Ectodermal cell (in vitro differentiated cells): Measurements from ENCODE around the gene BRF1.

ENCODE experiments used
- H3K27ac ChIP-seq: 2 replicates; pipeline ENCODE4 v1.7.0; 2013; ENCODE audit warnings: mild to moderate bottlenecking, low read depth, low read length; ENCODE audit not compliant: insufficient read depth, poor library complexity, severe bottlenecking
- H3K27me3 ChIP-seq: 2 replicates; pipeline ENCODE4 v1.7.0; 2013; ENCODE audit warnings: mild to moderate bottlenecking, low read length; ENCODE audit not compliant: insufficient read depth, control insufficient read depth, poor library complexity, severe bottlenecking
- H3K36me3 ChIP-seq: one replicate; pipeline ENCODE4 v1.7.0; 2013; ENCODE audit warnings: low read length; ENCODE audit not compliant: control insufficient read depth, insufficient read depth
- H3K4me1 ChIP-seq: one replicate; pipeline ENCODE4 v1.7.0; 2013; ENCODE audit warnings: low read length; ENCODE audit not compliant: control insufficient read depth, insufficient read depth
- H3K4me3 ChIP-seq: 2 replicates; pipeline ENCODE4 v1.7.0; 2013; ENCODE audit warnings: low read depth, low read length, control low read depth; ENCODE audit not compliant: insufficient read depth
- H3K9me3 ChIP-seq: 2 replicates; pipeline ENCODE4 v1.7.0; 2013; ENCODE audit warnings: mild to moderate bottlenecking, low read length, moderate library complexity; ENCODE audit not compliant: control insufficient read depth
- WGBS, 2 experiments: methylation state at CpG; one replicate each; pipeline ENCODE4 v1.1.7; 2013; ENCODE audit warnings: missing lambda C conversion rate in 2 of 2; 5-methylcytosine and 5-hydroxymethylcytosine counted together

BRF1 gene

DNA sequence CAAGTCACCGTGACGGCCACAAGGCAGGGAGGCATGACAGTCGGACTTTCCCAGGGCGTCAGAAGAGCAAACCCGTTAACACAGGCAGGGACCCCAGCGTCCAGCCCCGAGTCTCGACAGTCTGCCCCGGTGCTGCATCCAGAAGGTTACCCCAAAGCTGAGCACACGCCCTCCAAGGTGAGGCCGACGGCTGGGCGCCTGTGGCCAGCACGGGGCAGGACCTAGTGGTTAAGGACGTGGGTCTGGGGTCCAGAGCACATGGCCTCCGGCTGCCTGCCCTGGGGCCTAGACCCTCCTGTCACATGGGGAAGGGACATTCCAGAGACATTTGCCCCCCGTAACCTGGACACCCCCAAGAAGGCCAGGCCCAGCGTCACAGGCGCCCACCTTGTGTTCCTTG is 82.2 kb downstream of the BRF1 start:
- Histone ChIP-seq H3K27me3 (no peaks in the 10 kb centered on the region), H3K9me3 (no peaks in the 10 kb centered on the region), H3K27ac (no peak overlapping the region), H3K4me1 (no peaks in the 10 kb centered on the region), H3K36me3 (peaks cover 5% of the 10 kb centered on the region), H3K4me3 (no peak overlapping the region)
- 95% methylated on average over 19 of the region's 19 CpGs for WGBS, 2 experiments

DNA sequence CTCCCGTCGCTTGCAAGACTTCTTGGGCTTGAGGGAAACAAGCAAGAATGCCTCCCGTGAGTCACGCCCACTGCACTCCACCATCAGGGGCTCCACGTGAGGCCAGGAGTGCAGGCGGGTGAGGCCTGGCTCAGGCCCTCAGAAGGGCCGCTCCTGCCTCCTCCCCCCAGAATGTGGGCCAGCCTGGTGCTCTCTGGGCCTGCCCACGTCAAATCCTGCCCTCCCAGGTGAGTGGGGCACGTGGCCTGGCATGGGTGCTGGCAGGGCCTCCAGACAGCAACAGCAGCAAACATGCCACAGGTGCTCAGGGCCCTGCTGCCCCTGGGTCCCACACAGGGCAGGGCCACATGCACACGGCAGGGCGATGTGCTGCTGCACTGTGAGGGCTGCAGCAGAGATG is 83.0 kb downstream of the BRF1 start:
- no peak overlapping the region for H3K4me3 ChIP-seq
- no peak overlapping the region for H3K27ac ChIP-seq
- H3K9me3 ChIP-seq, result no peaks in the 10 kb centered on the region
- H3K36me3 ChIP-seq, result peaks cover 5% of the 10 kb centered on the region
- H3K27me3 ChIP-seq, result no peaks in the 10 kb centered on the region
- 94 to 95% methylated on average over 11 of the region's 11 CpGs for WGBS, 2 experiments
- H3K4me1 ChIP-seq, result no peaks in the 10 kb centered on the region

DNA sequence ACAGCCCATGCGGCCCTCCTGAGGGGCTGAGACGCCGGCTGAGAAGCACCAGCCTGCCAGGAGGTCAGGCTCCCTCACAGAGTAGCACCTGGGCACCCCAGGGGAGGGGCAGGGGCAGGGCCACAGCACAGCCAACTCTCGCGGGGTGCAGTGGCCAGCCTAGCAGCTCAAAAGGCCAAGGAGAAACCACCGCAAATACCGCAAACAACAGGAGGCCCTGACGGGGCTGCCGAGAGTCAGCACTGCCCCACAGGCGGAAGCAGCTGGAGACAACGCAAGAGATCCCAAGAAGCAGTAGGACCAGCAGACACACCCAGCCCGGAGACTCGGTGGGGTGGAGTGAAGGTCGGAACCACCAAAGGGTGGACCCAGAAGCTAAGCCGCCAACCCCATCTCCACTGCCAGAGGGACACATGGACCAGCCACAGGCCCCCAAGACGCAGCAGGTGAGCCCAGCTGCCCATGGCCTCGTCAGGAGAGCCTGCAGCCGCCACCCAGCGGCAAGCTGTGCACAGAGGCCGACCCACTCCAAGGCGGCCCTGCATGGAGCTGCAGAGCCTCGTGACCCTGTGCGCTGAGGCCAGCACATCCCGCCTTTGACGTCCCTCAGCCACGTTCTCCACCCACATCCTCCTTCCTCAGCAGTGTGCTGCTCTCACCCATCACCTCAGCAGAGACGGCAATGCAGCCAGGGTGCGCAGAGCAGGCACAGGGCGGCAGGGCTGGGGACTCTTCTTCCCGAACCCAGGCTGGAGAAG is 84.1 kb downstream of the BRF1 start:
- no peaks in the 10 kb centered on the region for H3K9me3 ChIP-seq
- H3K27me3 ChIP-seq, result no peaks in the 10 kb centered on the region
- H3K4me3 ChIP-seq, result no peak overlapping the region
- H3K27ac ChIP-seq, result no peak overlapping the region
- peaks cover 5% of the 10 kb centered on the region for H3K36me3 ChIP-seq
- WGBS, 2 experiments, result 93 to 94% methylated on average over 30 of the region's 30 CpGs
- H3K4me1 ChIP-seq, result no peaks in the 10 kb centered on the region

DNA sequence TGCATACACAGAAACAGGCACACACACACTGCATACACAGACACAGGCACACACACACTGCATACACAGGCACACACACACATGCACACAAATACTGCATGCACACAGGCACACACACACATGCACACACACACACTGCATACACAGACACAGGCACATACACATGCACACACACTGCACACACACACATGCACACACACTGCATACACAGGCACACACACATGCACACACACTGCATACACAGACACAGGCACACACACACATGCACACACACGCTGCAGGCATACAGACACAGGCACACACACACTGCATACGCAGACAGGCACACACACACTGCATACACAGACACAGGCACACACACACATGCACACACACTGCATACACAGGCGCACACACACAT is 85.2 kb downstream of the BRF1 start:
- Histone ChIP-seq H3K27me3 (no peaks in the 10 kb centered on the region), H3K36me3 (no peaks in the 10 kb centered on the region), H3K4me1 (no peaks in the 10 kb centered on the region), H3K27ac (no peak overlapping the region), H3K4me3 (no peak overlapping the region), H3K9me3 (no peaks in the 10 kb centered on the region)
- WGBS, 2 experiments, result 89 to 97% methylated on average over 3 of the region's 3 CpGs

DNA sequence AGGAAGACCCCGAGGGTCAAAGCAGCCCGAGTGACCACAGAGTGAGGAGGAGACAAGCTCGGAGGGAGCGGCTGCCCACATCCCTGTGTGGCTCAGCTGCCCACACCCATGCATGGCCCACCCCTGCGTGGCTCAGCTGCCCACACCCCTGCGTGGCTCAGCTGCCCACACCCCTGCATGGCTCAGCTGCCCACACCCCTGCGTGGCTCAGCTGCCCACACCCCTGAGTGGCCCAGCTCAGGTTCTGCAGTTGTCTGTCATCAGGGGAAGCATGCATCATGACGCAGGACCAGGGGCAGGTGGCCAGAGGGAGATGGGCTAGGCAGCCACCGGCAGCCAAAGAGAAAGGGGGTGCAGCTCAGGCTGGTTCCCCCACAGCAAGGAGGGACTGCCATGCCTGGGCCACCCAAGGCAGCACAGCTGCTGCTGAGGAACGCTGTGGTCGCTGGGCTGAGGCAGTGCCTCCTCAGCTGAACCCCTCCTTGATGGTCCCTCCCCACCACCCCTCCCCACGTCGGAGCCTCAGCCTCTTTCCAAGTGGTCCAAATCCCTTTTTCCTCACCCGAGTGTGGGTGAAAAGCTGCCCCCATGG is 86.4 kb downstream of the BRF1 start:
- no peaks in the 10 kb centered on the region for H3K36me3 ChIP-seq
- no peak overlapping the region for H3K27ac ChIP-seq
- H3K4me1 ChIP-seq, result no peaks in the 10 kb centered on the region
- no peaks in the 10 kb centered on the region for H3K27me3 ChIP-seq
- H3K9me3 ChIP-seq, result no peaks in the 10 kb centered on the region
- no peak overlapping the region for H3K4me3 ChIP-seq
- WGBS, 2 experiments, result 94% methylated on average over 14 of the region's 14 CpGs

DNA sequence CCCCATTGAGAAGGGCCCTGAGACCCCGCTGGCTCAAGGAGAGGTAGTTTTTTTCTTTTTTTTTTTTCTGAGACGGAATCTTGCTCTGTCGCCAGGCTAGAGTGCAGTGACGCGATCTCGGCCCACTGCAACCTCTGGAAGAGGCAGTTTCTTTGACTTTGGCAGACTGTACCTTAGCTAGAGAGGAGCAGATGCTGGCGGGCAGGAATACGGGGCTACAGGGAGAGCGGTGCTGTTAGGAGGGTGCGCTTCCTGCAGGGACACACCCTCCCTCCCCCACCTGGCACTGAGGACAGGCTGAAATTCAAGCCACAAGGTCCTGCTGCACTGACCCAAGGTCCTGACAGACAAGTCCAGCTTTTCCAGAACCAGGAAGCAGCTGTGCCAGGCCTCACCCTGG is 87.4 kb downstream of the BRF1 start:
- WGBS, 2 experiments, result 93 to 94% methylated on average over 10 of the region's 10 CpGs
- no peaks in the 10 kb centered on the region for H3K4me1 ChIP-seq
- no peaks in the 10 kb centered on the region for H3K27me3 ChIP-seq
- H3K9me3 ChIP-seq, result no peaks in the 10 kb centered on the region
- no peak overlapping the region for H3K27ac ChIP-seq
- H3K36me3 ChIP-seq, result no peaks in the 10 kb centered on the region
- no peak overlapping the region for H3K4me3 ChIP-seq

DNA sequence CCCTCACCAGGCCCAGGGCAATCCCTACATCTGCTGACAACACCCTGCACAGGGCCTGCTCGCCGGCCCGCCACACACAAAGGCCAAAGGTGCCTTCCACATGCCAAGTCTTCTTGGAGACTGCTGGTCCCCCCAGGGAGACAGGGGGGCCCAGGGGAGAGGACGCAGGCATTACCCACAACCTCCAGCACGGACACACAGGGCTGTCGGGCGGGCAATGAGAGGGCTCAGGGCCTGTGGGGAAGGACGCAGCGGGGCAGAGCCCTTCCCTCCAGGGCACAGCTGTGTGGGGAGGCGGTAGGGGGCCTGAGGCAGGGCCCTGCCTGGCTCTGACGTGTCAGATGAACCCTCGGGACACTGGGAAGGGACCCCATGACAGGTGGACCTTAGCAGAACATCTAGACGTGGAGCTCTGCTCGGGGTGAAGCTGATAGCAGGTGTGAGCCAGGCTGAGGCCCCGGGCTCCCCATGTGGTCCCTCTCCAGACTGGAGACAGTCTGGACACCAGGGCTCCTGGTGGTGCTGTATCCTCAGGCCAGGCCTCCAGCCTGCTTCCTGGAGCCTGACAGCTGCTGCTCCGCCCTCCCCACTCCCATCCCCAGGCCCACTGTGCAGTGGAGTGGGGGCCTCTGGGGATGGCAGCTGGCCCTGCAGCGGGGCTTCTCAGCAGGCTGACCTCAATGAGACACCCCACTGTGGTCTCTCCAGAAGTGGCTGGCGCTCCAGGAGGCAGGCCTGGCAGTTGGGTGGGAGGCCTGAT is 88.1 kb downstream of the BRF1 start:
- H3K27me3 ChIP-seq, result no peaks in the 10 kb centered on the region
- no peaks in the 10 kb centered on the region for H3K9me3 ChIP-seq
- peaks cover 1% of the 10 kb centered on the region for H3K4me1 ChIP-seq
- no peak overlapping the region for H3K27ac ChIP-seq
- 87 to 88% methylated on average over 18 of the region's 18 CpGs for WGBS, 2 experiments
- no peaks in the 10 kb centered on the region for H3K36me3 ChIP-seq
- no peak overlapping the region for H3K4me3 ChIP-seq

DNA sequence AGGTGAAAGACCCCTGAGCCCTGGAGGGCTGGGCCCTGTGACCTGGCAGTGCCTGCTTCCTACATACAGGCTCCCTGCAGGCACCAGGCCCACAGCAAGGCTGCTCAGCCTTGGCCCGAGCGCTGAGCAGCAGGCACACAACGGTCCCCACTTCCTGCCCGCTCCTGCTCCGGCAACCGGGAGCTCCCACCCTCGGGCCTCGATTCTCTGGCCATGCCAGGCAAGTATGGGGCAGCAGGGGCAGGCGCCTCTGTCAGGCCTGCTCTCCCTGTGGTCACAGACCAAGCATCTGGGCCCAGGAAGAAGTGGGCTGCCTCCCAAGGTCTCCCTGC is 89.1 kb downstream of the BRF1 start:
- peaks cover 2% of the 10 kb centered on the region for H3K4me1 ChIP-seq
- H3K4me3 ChIP-seq, result no peak overlapping the region
- no peak overlapping the region for H3K27ac ChIP-seq
- H3K27me3 ChIP-seq, result no peaks in the 10 kb centered on the region
- no peaks in the 10 kb centered on the region for H3K36me3 ChIP-seq
- no peaks in the 10 kb centered on the region for H3K9me3 ChIP-seq
- 94 to 95% methylated on average over 9 of the region's 9 CpGs for WGBS, 2 experiments

DNA sequence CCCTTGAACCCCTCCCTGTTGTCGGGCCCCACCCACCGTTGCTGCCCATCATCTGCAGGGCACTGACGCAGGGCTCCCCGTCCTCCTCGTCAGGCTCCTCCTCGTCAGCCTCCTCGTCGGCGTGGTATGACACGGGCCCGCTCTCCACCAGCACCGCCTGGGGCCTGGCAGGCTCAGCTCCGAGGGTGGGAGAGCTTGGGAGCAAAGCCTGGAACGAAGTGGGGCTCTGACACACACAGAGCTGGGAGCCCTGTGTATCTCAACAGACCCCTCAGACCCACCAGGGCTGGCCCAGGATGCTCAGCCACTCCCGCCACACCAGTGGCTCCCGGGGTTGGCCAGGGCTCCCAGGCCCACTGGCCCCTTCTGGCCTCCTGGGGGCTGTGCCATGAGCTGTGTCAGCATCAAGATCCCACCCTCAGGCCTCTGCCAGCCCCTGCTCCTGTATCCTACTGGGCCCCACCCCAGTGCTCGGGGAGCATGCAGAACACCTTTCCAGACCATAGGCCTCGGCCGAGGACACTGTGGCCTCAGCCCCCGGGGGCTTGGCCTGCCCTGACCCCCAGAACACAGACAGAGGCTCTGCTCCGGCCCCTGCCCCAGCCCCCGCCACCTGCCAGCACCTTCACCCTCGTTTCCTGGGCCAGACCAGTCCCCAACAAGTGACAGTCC is 89.6 kb downstream of the BRF1 start:
- WGBS, 2 experiments, result 94% methylated on average over 23 of the region's 23 CpGs
- Histone ChIP-seq H3K36me3 (no peaks in the 10 kb centered on the region), H3K4me1 (peaks cover 2% of the 10 kb centered on the region), H3K4me3 (no peak overlapping the region), H3K9me3 (no peaks in the 10 kb centered on the region), H3K27ac (no peak overlapping the region), H3K27me3 (no peaks in the 10 kb centered on the region)
